ENCODE measurements around the gene MGRN1.

DNA sequence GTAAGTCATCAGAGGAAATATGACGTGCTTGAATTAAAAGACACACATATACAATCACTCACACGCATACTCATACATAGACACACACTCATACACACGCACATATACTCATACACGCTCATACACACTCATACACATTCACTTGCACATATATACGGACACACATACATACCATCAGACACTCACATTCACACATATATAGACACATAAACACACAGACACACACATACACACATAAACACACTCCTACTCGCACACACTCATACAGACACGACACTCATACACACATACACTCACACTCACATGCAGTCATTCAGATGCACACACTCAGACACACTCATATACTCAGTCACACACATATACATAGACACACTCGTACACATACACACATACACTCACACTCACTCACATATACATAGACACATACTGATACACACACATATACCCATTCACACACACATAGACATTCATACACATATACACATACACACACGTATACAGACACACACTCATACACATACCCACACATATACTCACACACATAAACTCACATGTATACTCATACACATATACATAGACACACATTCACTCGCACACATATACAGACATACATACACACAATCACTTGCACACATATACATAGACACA lies 43.8 kb downstream of the MGRN1 start:
- TF ChIP-seq, protein P1, sequence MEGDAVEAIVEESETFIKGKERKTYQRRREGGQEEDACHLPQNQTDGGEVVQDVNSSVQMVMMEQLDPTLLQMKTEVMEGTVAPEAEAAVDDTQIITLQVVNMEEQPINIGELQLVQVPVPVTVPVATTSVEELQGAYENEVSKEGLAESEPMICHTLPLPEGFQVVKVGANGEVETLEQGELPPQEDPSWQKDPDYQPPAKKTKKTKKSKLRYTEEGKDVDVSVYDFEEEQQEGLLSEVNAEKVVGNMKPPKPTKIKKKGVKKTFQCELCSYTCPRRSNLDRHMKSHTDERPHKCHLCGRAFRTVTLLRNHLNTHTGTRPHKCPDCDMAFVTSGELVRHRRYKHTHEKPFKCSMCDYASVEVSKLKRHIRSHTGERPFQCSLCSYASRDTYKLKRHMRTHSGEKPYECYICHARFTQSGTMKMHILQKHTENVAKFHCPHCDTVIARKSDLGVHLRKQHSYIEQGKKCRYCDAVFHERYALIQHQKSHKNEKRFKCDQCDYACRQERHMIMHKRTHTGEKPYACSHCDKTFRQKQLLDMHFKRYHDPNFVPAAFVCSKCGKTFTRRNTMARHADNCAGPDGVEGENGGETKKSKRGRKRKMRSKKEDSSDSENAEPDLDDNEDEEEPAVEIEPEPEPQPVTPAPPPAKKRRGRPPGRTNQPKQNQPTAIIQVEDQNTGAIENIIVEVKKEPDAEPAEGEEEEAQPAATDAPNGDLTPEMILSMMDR (IDR thresholded peaks at IDR 0.05; ENCODE audit: borderline replicate concordance, extremely low read depth, low read length, poor library complexity, severe bottlenecking) = no peak
- no peak for TF ChIP-seq EZH2 (IDR thresholded peaks at IDR 0.05; ENCODE audit: borderline replicate concordance, low read depth, low read length, severe bottlenecking)
